Stomach (tissue), 9 donors: ENCODE results near the gene BCAR3. TPM values are rescaled to one million over a fixed set of nuclear protein-coding genes. Genes with fewer than 3 reads are reported as not detected.

Source experiments
- DNase-seq, 2 donors: peaks; one replicate each; pipeline versions ENCODE4 v3.0.0 to v3.0.0-alpha.2; 2013 to 2019
- H3K27ac ChIP-seq, 5 donors: fragments of 200-600 bp in 4 of 5; sonication (generic) in 4 of 5; one replicate each; pipeline ENCODE4 v1.5.1; 2013 to 2019; ENCODE audit warnings: mild to moderate bottlenecking in 1 of 5, moderate library complexity in 1 of 5
- H3K27me3 ChIP-seq, 3 donors: fragments of 200-600 bp; sonication (generic); one replicate each; pipeline ENCODE4 v1.5.1; 2017 to 2019; ENCODE audit warnings: mixed run types in 1 of 3
- H3K36me3 ChIP-seq, 4 donors: fragments of 200-600 bp; sonication (generic); 1 replicate in 3 of 4; 2 replicates in 1 of 4; pipeline ENCODE4 v1.5.1; 2016 to 2019
- H3K4me1 ChIP-seq, 4 donors: fragments of 200-600 bp; sonication (generic); one replicate each; pipeline ENCODE4 v1.5.1; 2016 to 2019
- H3K4me3 ChIP-seq, 4 donors: fragments of 200-600 bp; sonication (generic) in 3 of 4; one replicate each; pipeline ENCODE4 v1.5.1; 2016 to 2019; ENCODE audit warnings: mild to moderate bottlenecking in 1 of 4
- H3K9me3 ChIP-seq, 4 donors: fragments of 200-600 bp; sonication (generic); one replicate each; pipeline ENCODE4 v1.5.1; 2016 to 2019
- EP300 ChIP-seq: sonication (generic); formaldehyde crosslinking; IDR thresholded peaks from one replicate; pipeline ENCODE4 v1.6.1; 2017; ENCODE audit warnings: antibody characterized with exemption
- POLR2A ChIP-seq, 4 donors: fragments of 450-650 bp; IDR thresholded peaks; one replicate each; pipeline ENCODE4 v1.6.1; 2016; ENCODE audit warnings: antibody characterized with exemption in 4 of 4, control low read depth in 2 of 4, mild to moderate bottlenecking in 1 of 4, moderate library complexity in 1 of 4
- POLR2AphosphoS5 ChIP-seq, 3 donors: sonication (generic); formaldehyde crosslinking; IDR thresholded peaks; one replicate each; pipeline ENCODE4 v1.6.1; 2016; ENCODE audit warnings: antibody characterized with exemption in 3 of 3
- WGBS, 5 donors: extraction: QIAGEN DNeasy Blood & Tissue Kit in 3 of 5; methylation state at CpG; one replicate each; pipeline versions ENCODE4 v1.1.5 to v1.1.7; 2013 to 2018; 5-methylcytosine and 5-hydroxymethylcytosine counted together
- intact Hi-C: fragments of 100-400 bp; cut with DNase I; formaldehyde crosslinking; loops from one replicate; pipeline ENCODE4 v1.15.1; 2023; ENCODE audit warnings: low total_unique reads
- polyA plus RNA-seq, 3 donors: library from polyadenylated mRNA; stranded (reverse); fragments of 200-250 nt; gene quantifications; one replicate each; pipeline ENCODE4 v1.2.3, GENCODE V29; 2013
- total RNA-seq, 5 donors: library from RNA; depleted of rRNA; stranded (reverse); fragments of >200 nt; gene quantifications; one replicate each; pipeline versions ENCODE4 v1.1.0 to v1.2.3, GENCODE V29; 2014 to 2016
- TF ChIP-seq, protein P1 (sequence below), 7 experiments: fragments of 450-650 bp in 4 of 7; fragments of 200-600 bp in 3 of 7; sonication (generic) in 3 of 7; IDR thresholded peaks; one replicate each; pipeline ENCODE4 v1.5.1; 2016 to 2019; ENCODE audit warnings: antibody characterized with exemption in 7 of 7, control low read depth in 2 of 7, mild to moderate bottlenecking in 1 of 7
- donor health status: healthy with polysubstance abuse.
- donor health status: Bipolar disorder and iron deficiency.
- donor health status: healthy.

The BCAR3 gene
- total and polyA plus RNA-seq, 8 donors: 5.6 to 28.0 (median 19.3) TPM

GRCh38 chr1:93518516-93518915, 163.1 kb downstream of the BCAR3 start:
- no peaks in the 10 kb centered on the region for H3K4me1 ChIP-seq

GRCh38 chr1:93516164-93516563, 165.5 kb downstream of the BCAR3 start:
- 82 to 90% (median 84%) methylated on average over 5 of the region's 5 CpGs for WGBS, 5 donors
- no peak for TF ChIP-seq EP300
- TF ChIP-seq POLR2AphosphoS5 (IDR thresholded peaks at IDR 0.05): no peak
- TF ChIP-seq, protein P1, sequence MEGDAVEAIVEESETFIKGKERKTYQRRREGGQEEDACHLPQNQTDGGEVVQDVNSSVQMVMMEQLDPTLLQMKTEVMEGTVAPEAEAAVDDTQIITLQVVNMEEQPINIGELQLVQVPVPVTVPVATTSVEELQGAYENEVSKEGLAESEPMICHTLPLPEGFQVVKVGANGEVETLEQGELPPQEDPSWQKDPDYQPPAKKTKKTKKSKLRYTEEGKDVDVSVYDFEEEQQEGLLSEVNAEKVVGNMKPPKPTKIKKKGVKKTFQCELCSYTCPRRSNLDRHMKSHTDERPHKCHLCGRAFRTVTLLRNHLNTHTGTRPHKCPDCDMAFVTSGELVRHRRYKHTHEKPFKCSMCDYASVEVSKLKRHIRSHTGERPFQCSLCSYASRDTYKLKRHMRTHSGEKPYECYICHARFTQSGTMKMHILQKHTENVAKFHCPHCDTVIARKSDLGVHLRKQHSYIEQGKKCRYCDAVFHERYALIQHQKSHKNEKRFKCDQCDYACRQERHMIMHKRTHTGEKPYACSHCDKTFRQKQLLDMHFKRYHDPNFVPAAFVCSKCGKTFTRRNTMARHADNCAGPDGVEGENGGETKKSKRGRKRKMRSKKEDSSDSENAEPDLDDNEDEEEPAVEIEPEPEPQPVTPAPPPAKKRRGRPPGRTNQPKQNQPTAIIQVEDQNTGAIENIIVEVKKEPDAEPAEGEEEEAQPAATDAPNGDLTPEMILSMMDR (IDR thresholded peaks at IDR 0.05): no peak
- TF ChIP-seq POLR2A (IDR thresholded peaks at IDR 0.05): no peak

More at GRCh38 chr1:93518516-93518915, 163.1 kb downstream of the BCAR3 start:
- no peak overlapping the region for H3K4me3 ChIP-seq
- H3K27ac ChIP-seq: no peak overlapping the region
- TF ChIP-seq, protein P1 (IDR thresholded peaks at IDR 0.05): no peak
- TF ChIP-seq POLR2AphosphoS5 (IDR thresholded peaks at IDR 0.05): no peak
- no peak for TF ChIP-seq EP300
- no peaks in the 10 kb centered on the region for H3K9me3 ChIP-seq
- intact Hi-C loops: no loop called here
- peaks cover 0 to 4% (median 0%) of the 10 kb centered on the region in 4 donors for H3K36me3 ChIP-seq
- no peaks in the 10 kb centered on the region for H3K27me3 ChIP-seq
- DNase-seq: no peak

More at GRCh38 chr1:93516164-93516563, 165.5 kb downstream of the BCAR3 start:
- Histone ChIP-seq H3K36me3 (peaks cover 0 to 4% (median 0%) of the 10 kb centered on the region in 4 donors), H3K27ac (no peak overlapping the region), H3K27me3 (no peaks in the 10 kb centered on the region), H3K9me3 (no peaks in the 10 kb centered on the region), H3K4me1 (no peaks in the 10 kb centered on the region), H3K4me3 (no peak overlapping the region)
- no peak for DNase-seq
- intact Hi-C loops: no loop called here

Other genes starting within 250 kb of the BCAR3 start
- gene FNBP1L, start 233.7 kb downstream of the BCAR3 start, total RNA-seq: 10 to 100 TPM; 15.6 to 74.0 (median 55.8) TPM
- gene FNBP1L, start 233.7 kb downstream of the BCAR3 start, polyA plus RNA-seq: 10 to 100 TPM in 2 of 3 donors, 1 to 10 TPM in 1; 9.2 to 19.9 (median 15.7) TPM
- 100 to 1,000 TPM in 1 of 5 donors, 10 to 100 TPM in 3, 1 to 10 TPM in 1; 8.7 to 107 (median 39.3) TPM for gene DNTTIP2, start 197.4 kb upstream of the BCAR3 start, total RNA-seq
- gene DNTTIP2, start 197.4 kb upstream of the BCAR3 start, polyA plus RNA-seq: 10 to 100 TPM; 44.2 to 48.9 (median 46.9) TPM
- gene GCLM, start 227.6 kb upstream of the BCAR3 start, total RNA-seq: 10 to 100 TPM in 3 of 5 donors, 1 to 10 TPM in 2; 7.2 to 20.9 (median 11.9) TPM
- 1 to 10 TPM; 3.8 to 9.2 (median 6.2) TPM for gene GCLM, start 227.6 kb upstream of the BCAR3 start, polyA plus RNA-seq